OCI-LY7 (cell line): Measurements from ENCODE around the gene OOSP1. TPM values are rescaled to one million over a fixed set of nuclear protein-coding genes. Genes with fewer than 3 reads are reported as not detected.

Source experiments
- BruUV-seq: library from RNA; stranded (reverse); fragments of 400-500 nt; replicated peaks from 2 replicates; lab custom pipeline; 2021; lab: Mats Ljungman, UMichigan
- CTCF ChIA-PET: fragments of 300-600 bp; sonication (Branson Sonifier 250); formaldehyde crosslinking; loops from one replicate; lab custom pipeline; 2022; ENCODE audit warnings: antibody characterized with exemption; ENCODE audit not compliant: unreplicated experiment; lab: Charles Lee
- POLR2A ChIA-PET: fragments of 300-600 bp; sonication (Branson Sonifier 250); formaldehyde crosslinking; loops from one replicate; lab custom pipeline; 2022; ENCODE audit warnings: antibody characterized with exemption; lab: Charles Lee
- DNase-seq: peaks from one replicate; pipeline ENCODE4 v3.0.0-alpha.2; 2015; ENCODE audit warnings: low spot score
- H2AFZ ChIP-seq: fragments of 200-600 bp; sonication (generic), shearing (Covaris generic); 2 replicates; pipeline ENCODE4 v1.6.1; 2014; ENCODE audit warnings: mild to moderate bottlenecking, antibody characterized with exemption, low read length, moderate library complexity
- H3K27ac ChIP-seq: fragments of 200-600 bp; sonication (generic); 2 replicates; pipeline ENCODE4 v1.5.1; 2014; ENCODE audit warnings: mixed run types, low read depth, mild to moderate bottlenecking, moderate library complexity, low read length, inconsistent platforms; ENCODE audit not compliant: poor library complexity, severe bottlenecking
- H3K36me3 ChIP-seq: fragments of 200-600 bp; sonication (generic); 2 replicates; pipeline ENCODE4 v1.6.1; 2014; ENCODE audit warnings: mild to moderate bottlenecking, antibody characterized with exemption, low read length, moderate library complexity, mixed read lengths; ENCODE audit not compliant: insufficient read depth
- H3K4me1 ChIP-seq: fragments of 200-600 bp; sonication (generic); 2 replicates; pipeline ENCODE4 v1.5.1; 2014; ENCODE audit warnings: mild to moderate bottlenecking, low read length; ENCODE audit not compliant: insufficient read depth, poor library complexity, severe bottlenecking
- H3K4me2 ChIP-seq: fragments of 200-600 bp; sonication (generic); 2 replicates; pipeline ENCODE4 v1.6.1; 2014; ENCODE audit warnings: mild to moderate bottlenecking, low read length
- H3K4me3 ChIP-seq: fragments of 200-600 bp; sonication (generic); 2 replicates; pipeline ENCODE4 v1.5.1; 2014; ENCODE audit warnings: mild to moderate bottlenecking, low read depth, low read length; ENCODE audit not compliant: poor library complexity, severe bottlenecking
- H3K79me2 ChIP-seq: fragments of 200-600 bp; sonication (generic); 2 replicates; pipeline ENCODE4 v1.6.1; 2016; ENCODE audit warnings: low read depth, mild to moderate bottlenecking, low read length, moderate library complexity, mixed read lengths; ENCODE audit not compliant: insufficient read depth
- H3K9me2 ChIP-seq: fragments of 200-600 bp; sonication (generic); 2 replicates; pipeline ENCODE4 v1.6.1; 2016; ENCODE audit warnings: mild to moderate bottlenecking, low read length, mixed read lengths; ENCODE audit not compliant: insufficient read depth
- H3K9me3 ChIP-seq: fragments of 200-600 bp; sonication (generic); 2 replicates; pipeline ENCODE4 v1.6.1; 2014; ENCODE audit warnings: mild to moderate bottlenecking, mixed run types, low read length, mixed read lengths
- H4K20me1 ChIP-seq: fragments of 200-600 bp; sonication (generic); 2 replicates; pipeline ENCODE4 v1.6.1; 2014; ENCODE audit warnings: mild to moderate bottlenecking, antibody characterized with exemption, low read length, moderate library complexity, mixed read lengths; ENCODE audit not compliant: insufficient read depth
- CTCF ChIP-seq: fragments of 200-600 bp; sonication (generic); conservative IDR thresholded peaks from 2 replicates; pipeline ENCODE4 v1.5.1; 2014; ENCODE audit warnings: mild to moderate bottlenecking, antibody characterized with exemption, low read length, moderate library complexity, mixed read lengths
- EZH2phosphoT487 ChIP-seq: fragments of 200-600 bp; sonication (generic); IDR thresholded peaks from 2 replicates; pipeline ENCODE4 v1.6.1; 2018; ENCODE audit warnings: low read depth, borderline replicate concordance, mild to moderate bottlenecking, mixed run types, antibody characterized with exemption, low read length, moderate library complexity, mixed read lengths
- intact Hi-C: fragments of 100-400 bp; cut with micrococcal nuclease; formaldehyde crosslinking; loops from one replicate; pipeline ENCODE4 v1.10.0; 2022; ENCODE audit not compliant: unreplicated experiment
- total RNA-seq, 2 experiments: library from RNA; depleted of rRNA in 1 of 2; stranded (reverse); fragments of >200 nt in 1 of 2; shearing (Covaris generic) in 1 of 2; gene quantifications; 2 replicates each; pipeline ENCODE4 v1.2.3, GENCODE V29; 2014 to 2022

The OOSP1 gene
- total RNA-seq, 2 experiments from 2014 or later: not detected

- BruUV-seq: no TSS peak
- H3K4me3 ChIP-seq: no peak overlapping the region
Measured at GRCh38 chr11:59898046-59898445, 40.2 kb upstream of the OOSP1 start.

GRCh38 chr11:59898650-59899049 is 39.6 kb upstream of the OOSP1 start:
- no peaks in the 10 kb centered on the region for H3K36me3 ChIP-seq
- H4K20me1 ChIP-seq: no peaks in the 10 kb centered on the region
- no peak overlapping the region for H3K4me2 ChIP-seq
- no peaks in the 10 kb centered on the region for H3K4me1 ChIP-seq
- ChIA-PET CTCF (no interaction called here), POLR2A (no interaction called here)
- BruUV-seq: no TSS peak
- H2AFZ ChIP-seq: no peak overlapping the region
- H3K4me3 ChIP-seq: no peak overlapping the region
- no peak for DNase-seq
- TF ChIP-seq EZH2phosphoT487 (no peak), CTCF (no peak)
- no peaks in the 10 kb centered on the region for H3K9me3 ChIP-seq
- no peak overlapping the region for H3K27ac ChIP-seq
- H3K79me2 ChIP-seq: no peaks in the 10 kb centered on the region
- intact Hi-C loops: no loop called here
- no peaks in the 10 kb centered on the region for H3K9me2 ChIP-seq

More at GRCh38 chr11:59898046-59898445, 40.2 kb upstream of the OOSP1 start:
- Histone ChIP-seq H3K4me1 (no peaks in the 10 kb centered on the region), H3K9me3 (no peaks in the 10 kb centered on the region), H3K4me2 (no peak overlapping the region), H3K27ac (no peak overlapping the region), H3K79me2 (no peaks in the 10 kb centered on the region), H2AFZ (no peak overlapping the region), H3K9me2 (no peaks in the 10 kb centered on the region), H3K36me3 (no peaks in the 10 kb centered on the region), H4K20me1 (no peaks in the 10 kb centered on the region)
- ChIA-PET CTCF (no interaction called here), POLR2A (no interaction called here)
- no peak for DNase-seq
- no peak for TF ChIP-seq EZH2phosphoT487
- no peak for TF ChIP-seq CTCF
- intact Hi-C loops: no loop called here

- TF ChIP-seq EZH2phosphoT487: no peak
- TF ChIP-seq CTCF: no peak
- Histone ChIP-seq H3K79me2 (no peaks in the 10 kb centered on the region), H3K36me3 (no peaks in the 10 kb centered on the region), H3K4me1 (no peaks in the 10 kb centered on the region), H3K9me3 (no peaks in the 10 kb centered on the region), H3K4me2 (no peak overlapping the region), H2AFZ (no peak overlapping the region), H3K27ac (no peak overlapping the region), H3K9me2 (no peaks in the 10 kb centered on the region), H4K20me1 (no peaks in the 10 kb centered on the region), H3K4me3 (no peak overlapping the region)
- CTCF ChIA-PET: no interaction called here
- DNase-seq: no peak
- intact Hi-C loops: no loop called here
- POLR2A ChIA-PET: interaction anchor here (0.6 kb wide), 1 partner anchor 167 kb away, joined by 3 read pairs; no protein-coding TSS in a partner anchor
- no TSS peak for BruUV-seq
Measured at GRCh38 chr11:59899532-59899931, 38.7 kb upstream of the OOSP1 start.
